ENCODE measurements around the gene CENPS. TPM values are rescaled to one million over a fixed set of nuclear protein-coding genes. Genes with fewer than 3 reads are reported as not detected.
"Not testable (repeated sequence)": the region's sequence is repeated elsewhere in the genome, so short reads cannot be mapped to it uniquely, and the experiment has no call there.

Gene CENPS
- total RNA-seq, 4 donors from 2014 or later, result 5.8 to 22.4 (median 11.4) TPM

- WGBS, 2 donors, result 95 to 98% methylated on average over 13 to 14 of the region's 15 CpGs
- TF ChIP-seq, protein P1, sequence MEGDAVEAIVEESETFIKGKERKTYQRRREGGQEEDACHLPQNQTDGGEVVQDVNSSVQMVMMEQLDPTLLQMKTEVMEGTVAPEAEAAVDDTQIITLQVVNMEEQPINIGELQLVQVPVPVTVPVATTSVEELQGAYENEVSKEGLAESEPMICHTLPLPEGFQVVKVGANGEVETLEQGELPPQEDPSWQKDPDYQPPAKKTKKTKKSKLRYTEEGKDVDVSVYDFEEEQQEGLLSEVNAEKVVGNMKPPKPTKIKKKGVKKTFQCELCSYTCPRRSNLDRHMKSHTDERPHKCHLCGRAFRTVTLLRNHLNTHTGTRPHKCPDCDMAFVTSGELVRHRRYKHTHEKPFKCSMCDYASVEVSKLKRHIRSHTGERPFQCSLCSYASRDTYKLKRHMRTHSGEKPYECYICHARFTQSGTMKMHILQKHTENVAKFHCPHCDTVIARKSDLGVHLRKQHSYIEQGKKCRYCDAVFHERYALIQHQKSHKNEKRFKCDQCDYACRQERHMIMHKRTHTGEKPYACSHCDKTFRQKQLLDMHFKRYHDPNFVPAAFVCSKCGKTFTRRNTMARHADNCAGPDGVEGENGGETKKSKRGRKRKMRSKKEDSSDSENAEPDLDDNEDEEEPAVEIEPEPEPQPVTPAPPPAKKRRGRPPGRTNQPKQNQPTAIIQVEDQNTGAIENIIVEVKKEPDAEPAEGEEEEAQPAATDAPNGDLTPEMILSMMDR (IDR thresholded peaks at IDR 0.05), result no peak
- TF ChIP-seq POLR2A (IDR thresholded peaks at IDR 0.05), result no peak
- Histone ChIP-seq H3K4me3 (replicated peaks in 1 of 3) (no peak overlapping the region), H3K27ac (no peak overlapping the region), H3K27me3 (no peaks in the 10 kb centered on the region), H3K9me3 (no peaks in the 10 kb centered on the region), H3K4me1 (no peaks in the 10 kb centered on the region), H3K36me3 (peaks cover 41 to 47% of the 10 kb centered on the region in 2 donors)
- DNase-seq, result no peak
- intact Hi-C loops (cut with DNase I), result no loop called here
Observed at GRCh38 chr1:10419351-10419750, 10.9 kb upstream of the CENPS start.

GRCh38 chr1:10421637-10422036 lies 8.6 kb upstream of the CENPS start:
- WGBS, 2 donors, result 95% methylated on average over 5 of the region's 5 CpGs
- intact Hi-C loops (cut with DNase I), result no loop called here

DNA sequence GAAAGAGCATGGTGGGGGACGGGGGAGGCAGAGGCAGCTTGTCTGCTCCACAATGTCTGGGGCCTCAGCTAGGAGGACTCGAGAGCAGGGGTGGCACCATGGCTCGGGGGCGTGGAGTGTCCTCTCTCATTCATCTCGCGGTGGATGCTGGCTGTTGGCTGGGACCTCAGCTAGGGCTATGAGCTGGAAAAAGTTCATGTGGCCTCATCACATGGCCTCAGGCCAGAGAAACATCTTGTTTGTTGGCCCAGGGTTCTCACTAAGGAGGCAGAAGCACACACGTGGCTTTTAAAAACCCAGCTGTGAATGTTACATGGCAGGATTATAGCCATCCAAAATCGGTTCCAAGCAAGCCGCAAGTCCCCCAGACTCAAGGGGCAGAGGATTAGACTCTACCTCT lies 6.2 kb upstream of the CENPS start:
- DNase-seq, result no peak
- 54 to 78% methylated on average over 8 to 9 of the region's 9 CpGs for WGBS, 2 donors

More at GRCh38 chr1:10421637-10422036, 8.6 kb upstream of the CENPS start:
- Histone ChIP-seq H3K27ac (no peak overlapping the region), H3K27me3 (no peaks in the 10 kb centered on the region), H3K4me1 (no peaks in the 10 kb centered on the region), H3K36me3 (peaks cover 30 to 33% of the 10 kb centered on the region in 2 donors), H3K9me3 (no peaks in the 10 kb centered on the region), H3K4me3 (replicated peaks in 1 of 3) (no peak overlapping the region)
- no peak for TF ChIP-seq POLR2A (IDR thresholded peaks at IDR 0.05)
- TF ChIP-seq, protein P1 (IDR thresholded peaks at IDR 0.05), result no peak
- DNase-seq, result no peak

GRCh38 chr1:10424651-10425050 lies 5.6 kb upstream of the CENPS start:
- Histone ChIP-seq H3K27me3 (no peaks in the 10 kb centered on the region), H3K9me3 (no peaks in the 10 kb centered on the region), H3K27ac (no peak overlapping the region), H3K4me1 (no peaks in the 10 kb centered on the region), H3K4me3 (replicated peaks in 1 of 3) (no peak overlapping the region), H3K36me3 (peaks cover 4 to 5% of the 10 kb centered on the region in 2 donors)
- 87 to 93% methylated on average over 8 of the region's 8 CpGs for WGBS, 2 donors
- no peak for DNase-seq
- intact Hi-C loops (cut with DNase I), result loop anchor here (5.0 kb wide), 1 partner anchor 47 kb away; no protein-coding TSS in a partner anchor
- TF ChIP-seq, protein P1 (IDR thresholded peaks at IDR 0.05), result no peak
- TF ChIP-seq POLR2A (IDR thresholded peaks at IDR 0.05), result no peak

More for the DNA sequence above, 6.2 kb upstream of the CENPS start:
- H3K4me3 ChIP-seq (replicated peaks in 1 of 3), result no peak overlapping the region
- intact Hi-C loops (cut with DNase I), result no loop called here
- H3K27ac ChIP-seq, result no peak overlapping the region
- H3K9me3 ChIP-seq, result no peaks in the 10 kb centered on the region
- H3K27me3 ChIP-seq, result no peaks in the 10 kb centered on the region
- H3K4me1 ChIP-seq, result no peaks in the 10 kb centered on the region
- H3K36me3 ChIP-seq, result peaks cover 9 to 11% of the 10 kb centered on the region in 2 donors
- TF ChIP-seq POLR2A (IDR thresholded peaks at IDR 0.05), result no peak
- TF ChIP-seq, protein P1 (IDR thresholded peaks at IDR 0.05), result no peak

DNA sequence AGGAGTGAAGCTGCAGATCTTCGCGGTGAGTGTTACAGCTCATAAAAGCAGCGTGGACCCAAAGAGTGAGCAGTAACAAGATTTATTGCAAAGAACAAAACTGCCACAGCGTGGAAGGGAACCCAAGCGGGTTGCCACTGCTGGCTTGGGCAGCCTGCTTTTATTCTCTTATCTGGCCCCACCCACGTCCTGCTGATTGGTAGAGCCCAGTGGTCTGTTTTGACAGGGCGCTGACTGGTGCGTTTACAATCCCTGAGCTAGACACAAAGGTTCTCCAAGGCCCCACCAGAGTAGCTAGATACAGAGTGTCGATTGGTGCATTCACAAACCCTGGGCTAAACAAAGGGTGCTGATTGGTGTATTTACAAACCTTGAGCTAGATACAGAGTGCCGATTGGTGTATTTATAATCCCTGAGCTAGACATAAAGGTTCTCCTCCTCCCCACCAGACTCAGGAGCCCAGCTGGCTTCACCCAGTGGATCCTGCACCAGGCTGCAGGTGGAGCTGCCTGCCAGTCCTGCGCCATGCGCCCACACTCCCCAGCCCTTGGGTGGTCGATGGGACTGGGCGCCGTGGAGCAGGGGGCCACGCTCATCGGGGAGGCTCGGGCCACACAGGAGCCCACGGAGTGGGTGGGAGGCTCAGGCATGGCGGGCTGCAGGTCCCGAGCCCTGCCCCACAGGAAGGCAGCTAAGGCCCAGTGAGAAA lies 4.3 kb upstream of the CENPS start:
- 86 to 88% methylated on average over 11 to 19 of the region's 21 CpGs for WGBS, 2 donors
- H3K27ac ChIP-seq; H3K4me1 ChIP-seq; H3K9me3 ChIP-seq; H3K27me3 ChIP-seq; H3K36me3 ChIP-seq; H3K4me3 ChIP-seq (replicated peaks in 1 of 3); DNase-seq: not testable (repeated sequence)
- intact Hi-C loops (cut with DNase I), result loop anchor here (5.0 kb wide), 1 partner anchor 49 kb away; no protein-coding TSS in a partner anchor

- not testable (repeated sequence) for DNase-seq; H3K9me3 ChIP-seq; H3K4me1 ChIP-seq; H3K27me3 ChIP-seq; H3K36me3 ChIP-seq; H3K4me3 ChIP-seq (replicated peaks in 1 of 3); H3K27ac ChIP-seq
- 98 to 100% methylated on average over 1 to 7 of the region's 21 CpGs for WGBS, 2 donors
- intact Hi-C loops (cut with DNase I), result loop anchor here (5.0 kb wide), 1 partner anchor 49 kb away; no protein-coding TSS in a partner anchor
Observed at GRCh38 chr1:10426535-10426848, 3.7 kb upstream of the CENPS start.
